HEK293 (cell line): ENCODE data around the gene ATP10A.
A peak's percentile ranks its signal among the peaks of the same experiment; 100 is the strongest.

Experiments used
- CTCF ChIA-PET: fragments of 350-600 bp; formaldehyde crosslinking; extraction: SDS; loops from one replicate; lab custom pipeline; 2021; ENCODE audit warnings: antibody characterized with exemption; lab: Yijun Ruan, JAX
- POLR2A ChIA-PET: fragments of 300-600 bp; formaldehyde crosslinking; extraction: SDS; loops from one replicate; lab custom pipeline; 2020; ENCODE audit warnings: antibody characterized with exemption, inconsistent platforms; lab: Yijun Ruan, JAX
- H3K27ac ChIP-seq: fragments of 200-500 bp; sonication (Bioruptor generic); 2 replicates; pipeline ENCODE4 v1.5.1; 2014; ENCODE audit warnings: low read depth, low read length, control low read depth, inconsistent platforms; ENCODE audit errors: extremely low read depth
- H3K36me3 ChIP-seq, 2 experiments: fragments of 200-500 bp in 1 of 2; sonication (Bioruptor generic) in 1 of 2; 1 replicate in 1 of 2; 2 replicates in 1 of 2; pipeline ENCODE4 v1.5.1; 2014 to 2017; ENCODE audit warnings: inconsistent platforms in 2 of 2, low read length in 2 of 2; ENCODE audit not compliant: control insufficient read depth in 2 of 2, insufficient read depth in 1 of 2
- H3K4me1 ChIP-seq: fragments of 200-500 bp; sonication (Bioruptor generic); 2 replicates; pipeline ENCODE4 v1.5.1; 2014; ENCODE audit warnings: mild to moderate bottlenecking, low read length, inconsistent platforms; ENCODE audit not compliant: control insufficient read depth, insufficient read depth
- H3K4me3 ChIP-seq: 2 replicates; pipeline ENCODE4 v1.5.1; 2011; ENCODE audit warnings: low read depth, mild to moderate bottlenecking, control low read depth, low read length, moderate library complexity
- H3K9me3 ChIP-seq: fragments of 200-500 bp; sonication (Bioruptor generic); 2 replicates; pipeline ENCODE4 v1.5.1; 2014; ENCODE audit warnings: low read depth, low read length, inconsistent platforms; ENCODE audit not compliant: control insufficient read depth, insufficient read depth
- AEBP2 ChIP-seq: fragments of 450-650 bp; formaldehyde crosslinking; IDR thresholded peaks from 2 replicates; pipeline ENCODE4 v1.5.1; 2016; ENCODE audit warnings: missing biosample characterization, missing genetic modification characterization, borderline replicate concordance
- GLI2 ChIP-seq: fragments of 450-650 bp; formaldehyde crosslinking; IDR thresholded peaks from 2 replicates; pipeline ENCODE4; 2017; ENCODE audit warnings: missing biosample characterization, missing genetic modification characterization, low read depth, borderline replicate concordance
- GLI4 ChIP-seq: fragments of 450-650 bp; formaldehyde crosslinking; IDR thresholded peaks from 2 replicates; pipeline ENCODE4 v1.5.1; 2016; ENCODE audit warnings: missing biosample characterization, missing genetic modification characterization
- HOXA7 ChIP-seq: sonication (generic); formaldehyde crosslinking; IDR thresholded peaks from 2 replicates; pipeline ENCODE4 v1.8.1; 2022; ENCODE audit warnings: missing genetic modification reagents, borderline replicate concordance
- MEIS1 ChIP-seq: sonication (generic); formaldehyde crosslinking; IDR thresholded peaks from 2 replicates; pipeline ENCODE4 v1.8.1; 2022; ENCODE audit warnings: missing genetic modification reagents, mild to moderate bottlenecking, borderline replicate concordance
- PRDM1 ChIP-seq: fragments of 450-650 bp; formaldehyde crosslinking; IDR thresholded peaks from 2 replicates; pipeline ENCODE4; 2016; ENCODE audit warnings: missing biosample characterization, missing genetic modification characterization
- TSHZ1 ChIP-seq: fragments of 450-650 bp; formaldehyde crosslinking; IDR thresholded peaks from 2 replicates; pipeline ENCODE4 v1.5.1; 2016; ENCODE audit warnings: missing biosample characterization, missing genetic modification characterization, borderline replicate concordance
- ZBTB17 ChIP-seq: fragments of 450-650 bp; formaldehyde crosslinking; IDR thresholded peaks from 2 replicates; pipeline ENCODE4 v1.5.1; 2016; ENCODE audit warnings: missing biosample characterization, missing genetic modification characterization
- ZBTB26 ChIP-seq: fragments of 450-650 bp; formaldehyde crosslinking; optimal IDR thresholded peaks from 2 replicates; pipeline ENCODE3; 2016; ENCODE audit warnings: missing biosample characterization, mild to moderate bottlenecking, missing genetic modification characterization
- ZBTB48 ChIP-seq: fragments of 450-650 bp; formaldehyde crosslinking; IDR thresholded peaks from 2 replicates; pipeline ENCODE4 v1.5.1; 2016; ENCODE audit warnings: missing biosample characterization, missing genetic modification characterization
- ZFP37 ChIP-seq: fragments of 450-650 bp; formaldehyde crosslinking; IDR thresholded peaks from 2 replicates; pipeline ENCODE4 v1.5.1; 2016; ENCODE audit warnings: missing biosample characterization, missing genetic modification characterization
- ZFP41 ChIP-seq: fragments of 450-650 bp; formaldehyde crosslinking; IDR thresholded peaks from 2 replicates; pipeline ENCODE4 v1.5.1; 2016; ENCODE audit warnings: missing biosample characterization, missing genetic modification characterization, borderline replicate concordance
- ZNF112 ChIP-seq: fragments of 450-650 bp; formaldehyde crosslinking; IDR thresholded peaks from 2 replicates; pipeline ENCODE4 v1.5.0; 2017; ENCODE audit warnings: missing biosample characterization, missing genetic modification characterization
- ZNF114 ChIP-seq: fragments of 450-650 bp; formaldehyde crosslinking; IDR thresholded peaks from 2 replicates; pipeline ENCODE4 v1.5.0; 2017; ENCODE audit warnings: missing biosample characterization, missing genetic modification characterization
- ZNF19 ChIP-seq: fragments of 450-650 bp; formaldehyde crosslinking; IDR thresholded peaks from 2 replicates; pipeline ENCODE4; 2016; ENCODE audit warnings: missing biosample characterization, missing genetic modification characterization, low read depth
- ZNF211 ChIP-seq: fragments of 450-650 bp; formaldehyde crosslinking; IDR thresholded peaks from 2 replicates; pipeline ENCODE4 v1.5.1; 2016; ENCODE audit warnings: low read depth, missing biosample characterization, missing genetic modification characterization
- ZNF302 ChIP-seq: fragments of 450-650 bp; formaldehyde crosslinking; IDR thresholded peaks from 2 replicates; pipeline ENCODE4 v1.5.1; 2016; ENCODE audit warnings: missing biosample characterization, missing genetic modification characterization, low read depth
- ZNF423 ChIP-seq: fragments of 450-650 bp; formaldehyde crosslinking; IDR thresholded peaks from 2 replicates; pipeline ENCODE4 v1.5.1; 2016; ENCODE audit warnings: missing biosample characterization, missing genetic modification characterization
- ZNF530 ChIP-seq: fragments of 450-650 bp; formaldehyde crosslinking; IDR thresholded peaks from 2 replicates; pipeline ENCODE4 v1.5.1; 2016; ENCODE audit warnings: low read depth, missing biosample characterization, missing genetic modification characterization
- ZNF623 ChIP-seq: fragments of 450-650 bp; formaldehyde crosslinking; IDR thresholded peaks from 2 replicates; pipeline ENCODE4 v1.5.1; 2016; ENCODE audit warnings: missing biosample characterization, missing genetic modification characterization
- ZNF626 ChIP-seq: fragments of 450-650 bp; sonication (Bioruptor Pico); formaldehyde crosslinking; IDR thresholded peaks from 2 replicates; pipeline ENCODE4 v1.5.1; 2018; ENCODE audit warnings: missing biosample characterization, missing genetic modification characterization, inconsistent platforms
- ZNF639 ChIP-seq: fragments of 450-650 bp; formaldehyde crosslinking; IDR thresholded peaks from 2 replicates; pipeline ENCODE4 v1.5.1; 2016; ENCODE audit warnings: missing biosample characterization, missing genetic modification characterization
- ZNF658 ChIP-seq: fragments of 450-650 bp; formaldehyde crosslinking; IDR thresholded peaks from 2 replicates; pipeline ENCODE4; 2016; ENCODE audit warnings: missing biosample characterization, missing genetic modification characterization
- ZNF660 ChIP-seq: fragments of 450-650 bp; IDR thresholded peaks from 2 replicates; pipeline ENCODE4 v1.5.1; 2018; ENCODE audit warnings: missing biosample characterization, mild to moderate bottlenecking, missing genetic modification characterization
- ZNF670 ChIP-seq: fragments of 450-650 bp; formaldehyde crosslinking; IDR thresholded peaks from 2 replicates; pipeline ENCODE4 v1.5.1; 2016; ENCODE audit warnings: missing biosample characterization, missing genetic modification characterization, low read depth
- ZNF677 ChIP-seq: fragments of 450-650 bp; IDR thresholded peaks from 2 replicates; pipeline ENCODE4 v1.5.0; 2018; ENCODE audit warnings: missing biosample characterization, mild to moderate bottlenecking, missing genetic modification characterization, moderate library complexity
- ZNF707 ChIP-seq: fragments of 450-650 bp; formaldehyde crosslinking; IDR thresholded peaks from 2 replicates; pipeline ENCODE4 v1.5.1; 2016; ENCODE audit warnings: missing biosample characterization, missing genetic modification characterization
- ZNF791 ChIP-seq: fragments of 450-650 bp; formaldehyde crosslinking; IDR thresholded peaks from 2 replicates; pipeline ENCODE4 v1.5.1; 2016; ENCODE audit warnings: missing biosample characterization, missing genetic modification characterization

Gene ATP10A

GRCh38 chr15:25825207-25825606, 37.9 kb downstream of the ATP10A start:
- no peaks in the 10 kb centered on the region for H3K9me3 ChIP-seq
- ChIA-PET POLR2A (no interaction called here), CTCF (no interaction called here)
- H3K4me1 ChIP-seq = no peaks in the 10 kb centered on the region
- no peak overlapping the region for H3K4me3 ChIP-seq
- no peaks in the 10 kb centered on the region for H3K36me3 ChIP-seq
- H3K27ac ChIP-seq = no peak overlapping the region
- TF ChIP-seq ZBTB26 (no peak), ZBTB48 (tag by site-specific recombination) (no peak), TSHZ1 (tag by site-specific recombination) (no peak), ZNF623 (no peak), ZNF791 (no peak), AEBP2 (no peak), ZNF114 (tag by site-specific recombination) (no peak), ZNF302 (tag by site-specific recombination) (no peak), GLI2 (tag by site-specific recombination) (no peak), MEIS1 (CRISPR knock-in tag) (no peak), ZNF112 (tag by site-specific recombination) (no peak), ZNF658 (tag by site-specific recombination) (no peak), ZNF211 (tag by site-specific recombination) (no peak), ZNF626 (tag by site-specific recombination) (no peak), ZNF530 (no peak), PRDM1 (no peak)

GRCh38 chr15:25824618-25825017, 38.5 kb downstream of the ATP10A start:
- CTCF ChIA-PET = no interaction called here
- no peaks in the 10 kb centered on the region for H3K9me3 ChIP-seq
- H3K4me1 ChIP-seq = no peaks in the 10 kb centered on the region
- H3K36me3 ChIP-seq = no peaks in the 10 kb centered on the region
- POLR2A ChIA-PET = interaction anchor here (0.7 kb wide), 1 partner anchor 75 kb away, joined by 5 read pairs; no protein-coding TSS in a partner anchor
- TF ChIP-seq ZNF677 (tag by site-specific recombination) (peak; percentile 91), ZFP37 (tag by site-specific recombination) (no peak)
- H3K4me3 ChIP-seq = no peak overlapping the region
- H3K27ac ChIP-seq = no peak overlapping the region

GRCh38 chr15:25812845-25813244, 50.3 kb downstream of the ATP10A start:
- CTCF ChIA-PET = interaction anchor here (0.6 to 0.8 kb wide), 2 partner anchors 44 to 125 kb away, joined by 3 to 4 read pairs; no protein-coding TSS in a partner anchor
- Histone ChIP-seq H3K27ac (no peak overlapping the region), H3K36me3 (no peaks in the 10 kb centered on the region), H3K9me3 (no peaks in the 10 kb centered on the region), H3K4me3 (no peak overlapping the region), H3K4me1 (no peaks in the 10 kb centered on the region)
- POLR2A ChIA-PET = no interaction called here
- no peak for TF ChIP-seq ZNF423 (tag by site-specific recombination)
- no peak for TF ChIP-seq HOXA7
- TF ChIP-seq ZFP37 (tag by site-specific recombination) = no peak
- TF ChIP-seq ZNF660 (tag by site-specific recombination) = no peak
- no peak for TF ChIP-seq GLI4 (tag by site-specific recombination)
- TF ChIP-seq ZNF639 = no peak
- no peak for TF ChIP-seq ZBTB17 (tag by site-specific recombination)
- TF ChIP-seq ZFP41 (tag by site-specific recombination) = no peak
- TF ChIP-seq ZNF19 (tag by site-specific recombination) = no peak
- TF ChIP-seq ZNF707 (tag by site-specific recombination) = no peak
- no peak for TF ChIP-seq ZNF791
- TF ChIP-seq ZNF670 (tag by site-specific recombination) = no peak
